Measurements from ENCODE around the gene LTBP1.

GRCh38 chr2:33406622-33407021 is 459.9 kb downstream of the LTBP1 start:
- TF ChIP-seq TCF7L2 (IDR thresholded peaks at IDR 0.05; ENCODE audit: low read depth, low read length) (no peak), USF2 (IDR thresholded peaks at IDR 0.05; ENCODE audit: low read depth, low read length) (no peak), USF2 (CRISPR knock-in tag; IDR thresholded peaks at IDR 0.05; ENCODE audit: borderline replicate concordance) (no peak), TBL1XR1 (IDR thresholded peaks at IDR 0.05; ENCODE audit: borderline replicate concordance, low read length, partially characterized antibody) (no peak), CTCF (CRISPR knock-in tag; IDR thresholded peaks at IDR 0.05) (no peak), FOXM1 (CRISPR knock-in tag; IDR thresholded peaks at IDR 0.05) (no peak), TFDP1 (CRISPR knock-in tag; IDR thresholded peaks at IDR 0.05; ENCODE audit: borderline replicate concordance) (no peak), TCF7 (IDR thresholded peaks at IDR 0.05; ENCODE audit: low read depth) (no peak), MED8 (CRISPR knock-in tag; IDR thresholded peaks at IDR 0.05; ENCODE audit: insufficient replicate concordance) (no peak), ZNF580 (CRISPR knock-in tag; IDR thresholded peaks at IDR 0.05; ENCODE audit: borderline replicate concordance, low read depth) (no peak), GATAD2A (CRISPR knock-in tag; IDR thresholded peaks at IDR 0.05) (no peak), ZBTB37 (CRISPR knock-in tag; IDR thresholded peaks at IDR 0.05) (no peak), EZH2 (conservative IDR thresholded peaks at IDR 0.05; ENCODE audit: low read depth, low read length) (no peak), GPBP1L1 (CRISPR knock-in tag; IDR thresholded peaks at IDR 0.05) (no peak), ZNF274 (CRISPR knock-in tag; IDR thresholded peaks at IDR 0.05) (no peak)

Data from HepG2 (cell line).